ENCODE measurements around the gene PHF23. TPM values are rescaled to one million over a fixed set of nuclear protein-coding genes. Genes with fewer than 3 reads are reported as not detected.

The PHF23 gene
- total RNA-seq: 10 to 100 TPM; 22.1 to 40.4 (median 37.7) TPM

GRCh38 chr17:7239091-7240027 lies at the start of gene PHF23:
Gene PHF23 (minus strand): TSS chr17:7239457. CDS start chr17:7239279, 178 bp downstream.
- peak within 1 kb of the TSS; percentile 85 to 99 (median 89) for H3K4me3 ChIP-seq
- peak; percentile 99 for DNase-seq (ENCODE audit: low spot score in 2 of 2)
- peaks cover 4 to 26% of the 10 kb centered on the region in 2 donors for H3K4me1 ChIP-seq
- intact Hi-C loops (cut with DNase I; ENCODE audit: low total_unique reads): no loop called here
- peak within 1 kb of the TSS; percentile 97 to 100 for H3K27ac ChIP-seq
- no peaks in the 10 kb centered on the region for H3K27me3 ChIP-seq
- TF ChIP-seq POLR2A (IDR thresholded peaks at IDR 0.05) (peak; percentile 38), CTCF (IDR thresholded peaks at IDR 0.05) (peak; percentile 23 to 63 (median 61)), POLR2AphosphoS5 (IDR thresholded peaks at IDR 0.05) (peak; percentile 74 to 93 (median 86))
- H3K36me3 ChIP-seq: no peaks in the 10 kb centered on the region
- H3K9me3 ChIP-seq: no peaks in the 10 kb centered on the region

- intact Hi-C loops (cut with DNase I; ENCODE audit: low total_unique reads): no loop called here
- Histone ChIP-seq H3K4me3 (no peak overlapping the region), H3K9me3 (no peaks in the 10 kb centered on the region), H3K4me1 (peaks cover 5 to 11% of the 10 kb centered on the region in 2 donors), H3K27ac (no peak overlapping the region), H3K27me3 (no peaks in the 10 kb centered on the region), H3K36me3 (no peaks in the 10 kb centered on the region)
- TF ChIP-seq CTCF (IDR thresholded peaks at IDR 0.05): no peak
- TF ChIP-seq POLR2AphosphoS5 (IDR thresholded peaks at IDR 0.05): no peak
- TF ChIP-seq POLR2A (IDR thresholded peaks at IDR 0.05): no peak
- DNase-seq (ENCODE audit: low spot score in 2 of 2): no peak
Measured at GRCh38 chr17:7285679-7286078, 46.4 kb upstream of the PHF23 start.

- TF ChIP-seq POLR2A (IDR thresholded peaks at IDR 0.05) (no peak), CTCF (IDR thresholded peaks at IDR 0.05) (no peak), POLR2AphosphoS5 (IDR thresholded peaks at IDR 0.05) (no peak)
- DNase-seq (ENCODE audit: low spot score in 2 of 2): no peak
- no peaks in the 10 kb centered on the region for H3K27me3 ChIP-seq
- no peaks in the 10 kb centered on the region for H3K9me3 ChIP-seq
- no peak overlapping the region for H3K4me3 ChIP-seq
- H3K36me3 ChIP-seq: no peaks in the 10 kb centered on the region
- peaks cover 5 to 11% of the 10 kb centered on the region in 2 donors for H3K4me1 ChIP-seq
- H3K27ac ChIP-seq: no peak overlapping the region
- intact Hi-C loops (cut with DNase I; ENCODE audit: low total_unique reads): no loop called here
Measured at GRCh38 chr17:7284911-7285310, 45.7 kb upstream of the PHF23 start.

- Histone ChIP-seq H3K9me3 (no peaks in the 10 kb centered on the region), H3K4me1 (peaks cover 5 to 11% of the 10 kb centered on the region in 2 donors), H3K36me3 (no peaks in the 10 kb centered on the region), H3K27ac (no peak overlapping the region), H3K4me3 (no peak overlapping the region), H3K27me3 (no peaks in the 10 kb centered on the region)
- intact Hi-C loops (cut with DNase I; ENCODE audit: low total_unique reads): no loop called here
- no peak for DNase-seq (ENCODE audit: low spot score in 2 of 2)
- no peak for TF ChIP-seq POLR2A (IDR thresholded peaks at IDR 0.05)
- TF ChIP-seq POLR2AphosphoS5 (IDR thresholded peaks at IDR 0.05): no peak
- TF ChIP-seq CTCF (IDR thresholded peaks at IDR 0.05): no peak
Measured at GRCh38 chr17:7283471-7284216, 44.4 kb upstream of the PHF23 start.
